Measurements from ENCODE around the gene SLC1A7.

- TF ChIP-seq CEBPB (IDR thresholded peaks at IDR 0.05) (no peak), CTCF (IDR thresholded peaks at IDR 0.05) (no peak), RCOR1 (IDR thresholded peaks at IDR 0.05; ENCODE audit: low read depth, low read length) (no peak), KDM1A (IDR thresholded peaks at IDR 0.05; ENCODE audit: low read depth) (no peak), ESRRA (IDR thresholded peaks at IDR 0.05; ENCODE audit: borderline replicate concordance, low read length) (no peak), EP300 (IDR thresholded peaks at IDR 0.05) (no peak), POLR2A (IDR thresholded peaks at IDR 0.05; ENCODE audit: low read length) (no peak), MAZ (IDR thresholded peaks at IDR 0.05; ENCODE audit: borderline replicate concordance, low read depth, low read length) (no peak), MAFK (IDR thresholded peaks at IDR 0.05; ENCODE audit: partially characterized antibody) (no peak), MAX (IDR thresholded peaks at IDR 0.05) (no peak), ELK1 (IDR thresholded peaks at IDR 0.05; ENCODE audit: low read depth, low read length) (no peak), HDAC2 (IDR thresholded peaks at IDR 0.05) (no peak)
These were observed 90.8 kb downstream of the SLC1A7 start for GRCh38 chr1:53051676-53052075.

All from A549 (cell line).